ENCODE measurements around the gene UPP2.

GRCh38 chr2:158134055-158134454 lies 32.4 kb downstream of the UPP2 start:
- TF ChIP-seq CTCF (conservative IDR thresholded peaks at IDR 0.05; ENCODE audit: low read length) (no peak), EZH2phosphoT487 (IDR thresholded peaks at IDR 0.05; ENCODE audit: borderline replicate concordance, low read depth, low read length) (no peak)

All from OCI-LY7 (cell line).